ENCODE measurements around the gene SCARB1. TPM values are rescaled to one million over a fixed set of nuclear protein-coding genes. Genes with fewer than 3 reads are reported as not detected.

SCARB1 gene
- total RNA-seq, 2 donors from 2014 or later = 33.0 to 36.2 TPM

DNA sequence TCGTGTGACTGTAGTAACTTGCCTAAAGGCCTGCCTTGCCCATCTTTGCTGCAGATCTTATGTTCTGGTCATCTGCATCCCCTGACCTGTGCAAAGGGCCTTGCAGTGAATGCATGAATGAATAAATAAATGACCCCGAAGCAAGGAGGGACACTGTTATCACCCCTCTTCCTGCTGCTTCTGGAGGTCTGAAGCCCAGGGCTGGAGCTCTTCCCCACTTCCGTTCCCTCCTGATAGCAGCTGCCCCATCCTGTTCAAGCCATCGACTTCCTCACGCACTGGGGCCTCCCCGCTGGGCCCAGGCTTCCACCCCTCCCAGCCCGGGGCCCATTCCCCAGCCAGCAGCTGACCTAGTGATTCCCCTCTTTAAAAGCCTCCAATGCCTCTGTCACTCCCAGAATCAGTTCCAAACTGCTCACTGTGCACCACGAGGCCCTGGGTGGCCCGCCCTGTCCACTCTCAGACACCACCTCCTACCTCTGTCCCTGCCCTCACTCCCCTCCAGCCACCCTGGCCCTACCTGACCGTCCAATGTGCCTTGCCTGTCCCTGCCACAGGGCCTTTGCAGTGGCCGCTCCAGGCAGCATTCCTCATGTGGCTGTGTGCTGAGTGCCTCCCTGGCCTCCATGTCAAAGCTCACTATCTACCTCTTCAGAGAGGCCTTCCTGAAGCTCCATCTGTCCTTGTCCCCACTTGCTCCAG lies 78.6 kb downstream of the SCARB1 start:
- no peak overlapping the region for H3K4me3 Mint-ChIP-seq
- no peak for DNase-seq
- H3K9ac ChIP-seq (ENCODE audit: extremely low read depth, low read length, poor library complexity, severe bottlenecking) = no peak overlapping the region
- H3K27ac ChIP-seq (ENCODE audit: low read depth, low read length) = no peak overlapping the region
- H3K4me3 ChIP-seq (ENCODE audit: low read length) = no peak overlapping the region
- H3K9me3 ChIP-seq (ENCODE audit: control insufficient read depth, low read length) = no peaks in the 10 kb centered on the region
- peaks cover 5% of the 10 kb centered on the region for H3K4me1 Mint-ChIP-seq
- TF ChIP-seq, protein P1, sequence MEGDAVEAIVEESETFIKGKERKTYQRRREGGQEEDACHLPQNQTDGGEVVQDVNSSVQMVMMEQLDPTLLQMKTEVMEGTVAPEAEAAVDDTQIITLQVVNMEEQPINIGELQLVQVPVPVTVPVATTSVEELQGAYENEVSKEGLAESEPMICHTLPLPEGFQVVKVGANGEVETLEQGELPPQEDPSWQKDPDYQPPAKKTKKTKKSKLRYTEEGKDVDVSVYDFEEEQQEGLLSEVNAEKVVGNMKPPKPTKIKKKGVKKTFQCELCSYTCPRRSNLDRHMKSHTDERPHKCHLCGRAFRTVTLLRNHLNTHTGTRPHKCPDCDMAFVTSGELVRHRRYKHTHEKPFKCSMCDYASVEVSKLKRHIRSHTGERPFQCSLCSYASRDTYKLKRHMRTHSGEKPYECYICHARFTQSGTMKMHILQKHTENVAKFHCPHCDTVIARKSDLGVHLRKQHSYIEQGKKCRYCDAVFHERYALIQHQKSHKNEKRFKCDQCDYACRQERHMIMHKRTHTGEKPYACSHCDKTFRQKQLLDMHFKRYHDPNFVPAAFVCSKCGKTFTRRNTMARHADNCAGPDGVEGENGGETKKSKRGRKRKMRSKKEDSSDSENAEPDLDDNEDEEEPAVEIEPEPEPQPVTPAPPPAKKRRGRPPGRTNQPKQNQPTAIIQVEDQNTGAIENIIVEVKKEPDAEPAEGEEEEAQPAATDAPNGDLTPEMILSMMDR (conservative IDR thresholded peaks at IDR 0.05) = no peak
- H3K4me1 ChIP-seq (ENCODE audit: control insufficient read depth, insufficient read depth, low read length) = no peaks in the 10 kb centered on the region
- no peaks in the 10 kb centered on the region for H3K9me3 Mint-ChIP-seq
- H3K27me3 ChIP-seq (ENCODE audit: control insufficient read depth, insufficient read depth, low read length, poor library complexity, severe bottlenecking) = no peaks in the 10 kb centered on the region
- 93 to 99% methylated on average over 10 of the region's 11 CpGs for WGBS, 2 experiments (ENCODE audit: insufficient coverage in 1 of 2, insufficient read length in 1 of 2)
- no peak overlapping the region for H3K27ac Mint-ChIP-seq
- peaks cover 9% of the 10 kb centered on the region for H3K36me3 ChIP-seq (ENCODE audit: control insufficient read depth, insufficient read depth, low read length)
- no peaks in the 10 kb centered on the region for H3K27me3 Mint-ChIP-seq (ENCODE audit: insufficient read depth)
- peaks cover 17% of the 10 kb centered on the region for H3K36me3 Mint-ChIP-seq (ENCODE audit: low read depth)

DNA sequence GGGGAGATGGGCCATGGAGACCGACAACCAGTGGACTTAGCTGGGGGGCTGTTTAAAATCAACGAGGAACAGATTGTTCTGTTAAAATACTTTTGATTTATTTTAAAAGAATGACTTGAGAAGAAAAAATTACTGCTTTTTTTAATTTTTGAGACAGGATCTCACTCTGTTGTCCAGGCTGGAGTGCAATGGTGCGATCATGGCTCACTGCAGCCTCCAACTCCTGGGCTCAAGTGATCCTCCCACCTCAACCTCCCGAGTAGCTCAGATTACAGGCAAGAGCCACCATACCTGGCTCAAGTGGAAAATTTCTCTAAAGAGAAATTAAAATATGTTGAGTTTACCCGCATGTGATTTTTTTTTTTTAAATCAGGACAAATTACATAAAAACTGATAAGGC lies 80.6 kb downstream of the SCARB1 start:
- Mint-ChIP-seq H3K36me3 (ENCODE audit: low read depth) (peaks cover 17% of the 10 kb centered on the region), H3K4me3 (no peak overlapping the region), H3K9me3 (no peaks in the 10 kb centered on the region), H3K4me1 (peaks cover 5% of the 10 kb centered on the region), H3K27ac (no peak overlapping the region), H3K27me3 (ENCODE audit: insufficient read depth) (no peaks in the 10 kb centered on the region)
- Histone ChIP-seq H3K4me1 (ENCODE audit: control insufficient read depth, insufficient read depth, low read length) (no peaks in the 10 kb centered on the region), H3K27me3 (ENCODE audit: control insufficient read depth, insufficient read depth, low read length, poor library complexity, severe bottlenecking) (no peaks in the 10 kb centered on the region), H3K27ac (ENCODE audit: low read depth, low read length) (no peak overlapping the region), H3K9me3 (ENCODE audit: control insufficient read depth, low read length) (no peaks in the 10 kb centered on the region), H3K9ac (ENCODE audit: extremely low read depth, low read length, poor library complexity, severe bottlenecking) (no peak overlapping the region), H3K36me3 (ENCODE audit: control insufficient read depth, insufficient read depth, low read length) (peaks cover 9% of the 10 kb centered on the region), H3K4me3 (ENCODE audit: low read length) (no peak overlapping the region)
- 92 to 96% methylated on average over 5 of the region's 5 CpGs for WGBS, 2 experiments (ENCODE audit: insufficient coverage in 1 of 2, insufficient read length in 1 of 2)
- no peak for DNase-seq
- TF ChIP-seq, protein P1 (conservative IDR thresholded peaks at IDR 0.05) = no peak

DNA sequence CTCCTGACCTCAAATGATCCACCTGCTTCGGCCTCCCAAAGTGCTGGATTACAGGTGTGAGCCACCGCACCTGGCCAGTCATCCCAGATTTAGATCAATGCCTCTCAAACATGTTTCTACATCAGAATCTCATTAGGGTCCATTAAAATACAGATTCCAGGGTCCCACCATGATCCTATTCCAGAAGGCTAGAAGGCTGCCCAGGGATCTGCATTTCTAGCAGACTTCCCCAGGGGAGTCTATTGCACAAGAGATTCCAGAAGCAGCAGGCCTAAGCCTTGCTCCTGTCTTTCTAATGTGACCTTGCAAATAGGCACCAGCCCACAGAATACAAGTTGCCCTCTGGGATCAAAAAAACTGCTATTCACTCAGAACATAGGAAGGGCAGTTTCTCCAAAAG lies 81.5 kb downstream of the SCARB1 start:
- no peak overlapping the region for H3K27ac Mint-ChIP-seq
- H3K36me3 Mint-ChIP-seq (ENCODE audit: low read depth) = peaks cover 17% of the 10 kb centered on the region
- TF ChIP-seq, protein P1 (conservative IDR thresholded peaks at IDR 0.05) = no peak
- WGBS, 2 experiments (ENCODE audit: insufficient coverage in 1 of 2, insufficient read length in 1 of 2) = 92 to 93% methylated on average over 2 of the region's 2 CpGs
- no peaks in the 10 kb centered on the region for H3K27me3 Mint-ChIP-seq (ENCODE audit: insufficient read depth)
- Histone ChIP-seq H3K9ac (ENCODE audit: extremely low read depth, low read length, poor library complexity, severe bottlenecking) (no peak overlapping the region), H3K9me3 (ENCODE audit: control insufficient read depth, low read length) (no peaks in the 10 kb centered on the region), H3K27me3 (ENCODE audit: control insufficient read depth, insufficient read depth, low read length, poor library complexity, severe bottlenecking) (no peaks in the 10 kb centered on the region), H3K4me3 (ENCODE audit: low read length) (no peak overlapping the region), H3K4me1 (ENCODE audit: control insufficient read depth, insufficient read depth, low read length) (peaks cover 5% of the 10 kb centered on the region), H3K36me3 (ENCODE audit: control insufficient read depth, insufficient read depth, low read length) (peaks cover 9% of the 10 kb centered on the region), H3K27ac (ENCODE audit: low read depth, low read length) (no peak overlapping the region)
- H3K4me3 Mint-ChIP-seq = no peak overlapping the region
- DNase-seq = no peak
- no peaks in the 10 kb centered on the region for H3K9me3 Mint-ChIP-seq
- H3K4me1 Mint-ChIP-seq = peaks cover 5% of the 10 kb centered on the region

Measured in endodermal cell (in vitro differentiated cells).